ENCODE measurements around the gene TOP2B.
A peak's percentile ranks its signal among the peaks of the same experiment; 100 is the strongest.

The TOP2B gene

DNA sequence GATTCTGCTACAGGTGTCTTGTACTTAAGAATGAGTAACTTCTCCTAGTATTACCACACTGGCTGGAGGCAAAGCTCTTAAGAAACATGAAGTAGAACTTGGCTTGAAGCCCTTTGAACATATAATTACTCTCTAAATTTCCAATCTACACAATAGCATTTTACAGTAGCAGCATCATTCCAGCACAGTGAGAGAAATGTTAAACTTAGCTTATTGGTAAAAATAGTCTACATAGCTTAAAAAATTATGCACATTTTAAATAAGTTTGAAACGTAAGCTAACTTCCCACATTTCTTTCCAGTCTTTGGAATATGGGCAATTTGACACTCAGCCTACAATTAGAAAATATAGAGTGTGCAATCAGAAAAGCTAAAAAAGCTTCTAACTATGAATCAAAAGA is 32.8 kb upstream of the TOP2B start:
- H3K4me3 ChIP-seq (ENCODE audit: low read length), result no peak overlapping the region
- TF ChIP-seq, protein P1, sequence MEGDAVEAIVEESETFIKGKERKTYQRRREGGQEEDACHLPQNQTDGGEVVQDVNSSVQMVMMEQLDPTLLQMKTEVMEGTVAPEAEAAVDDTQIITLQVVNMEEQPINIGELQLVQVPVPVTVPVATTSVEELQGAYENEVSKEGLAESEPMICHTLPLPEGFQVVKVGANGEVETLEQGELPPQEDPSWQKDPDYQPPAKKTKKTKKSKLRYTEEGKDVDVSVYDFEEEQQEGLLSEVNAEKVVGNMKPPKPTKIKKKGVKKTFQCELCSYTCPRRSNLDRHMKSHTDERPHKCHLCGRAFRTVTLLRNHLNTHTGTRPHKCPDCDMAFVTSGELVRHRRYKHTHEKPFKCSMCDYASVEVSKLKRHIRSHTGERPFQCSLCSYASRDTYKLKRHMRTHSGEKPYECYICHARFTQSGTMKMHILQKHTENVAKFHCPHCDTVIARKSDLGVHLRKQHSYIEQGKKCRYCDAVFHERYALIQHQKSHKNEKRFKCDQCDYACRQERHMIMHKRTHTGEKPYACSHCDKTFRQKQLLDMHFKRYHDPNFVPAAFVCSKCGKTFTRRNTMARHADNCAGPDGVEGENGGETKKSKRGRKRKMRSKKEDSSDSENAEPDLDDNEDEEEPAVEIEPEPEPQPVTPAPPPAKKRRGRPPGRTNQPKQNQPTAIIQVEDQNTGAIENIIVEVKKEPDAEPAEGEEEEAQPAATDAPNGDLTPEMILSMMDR (IDR thresholded peaks at IDR 0.05; ENCODE audit: insufficient read depth, low read depth, low read length, missing control alignments), result no peak
- peak; percentile 45 for DNase-seq (ENCODE audit: low read depth)

DNA sequence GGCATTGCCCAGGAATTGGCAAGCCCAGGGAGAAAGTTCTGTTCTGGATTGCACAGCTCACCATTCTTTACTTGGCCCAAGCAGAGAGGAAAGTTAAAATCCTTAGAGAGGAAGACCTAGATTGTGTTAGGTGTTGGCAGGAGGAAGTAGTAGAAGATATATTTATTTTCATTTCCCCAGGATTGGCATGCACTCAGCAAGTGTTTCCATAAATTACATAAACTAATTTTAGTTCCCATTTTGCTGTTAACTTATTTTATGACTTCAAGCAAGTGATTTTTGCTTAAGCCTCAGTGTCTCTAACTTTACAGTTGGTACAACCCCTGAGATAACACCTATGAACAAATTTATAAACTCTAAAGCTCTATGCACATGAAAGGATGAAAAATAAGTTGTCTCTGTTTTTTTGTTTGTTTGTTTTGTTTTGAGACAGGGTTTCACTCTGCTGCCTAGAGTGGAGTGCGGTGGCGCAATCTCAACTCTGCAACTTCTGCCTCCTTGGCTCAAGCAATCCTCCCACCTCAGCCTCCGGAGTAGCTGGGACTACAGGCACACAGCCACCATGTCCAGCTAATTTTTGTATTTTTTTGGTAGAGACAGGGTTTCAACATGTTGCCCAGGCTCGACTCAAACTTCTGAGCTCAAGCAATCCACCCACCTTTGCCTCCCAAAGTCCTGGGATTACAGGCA is 31.2 kb upstream of the TOP2B start:
- H3K4me3 ChIP-seq (ENCODE audit: low read length), result no peak overlapping the region
- no peak for DNase-seq (ENCODE audit: low read depth)
- TF ChIP-seq, protein P1 (IDR thresholded peaks at IDR 0.05; ENCODE audit: insufficient read depth, low read depth, low read length, missing control alignments), result no peak

DNA sequence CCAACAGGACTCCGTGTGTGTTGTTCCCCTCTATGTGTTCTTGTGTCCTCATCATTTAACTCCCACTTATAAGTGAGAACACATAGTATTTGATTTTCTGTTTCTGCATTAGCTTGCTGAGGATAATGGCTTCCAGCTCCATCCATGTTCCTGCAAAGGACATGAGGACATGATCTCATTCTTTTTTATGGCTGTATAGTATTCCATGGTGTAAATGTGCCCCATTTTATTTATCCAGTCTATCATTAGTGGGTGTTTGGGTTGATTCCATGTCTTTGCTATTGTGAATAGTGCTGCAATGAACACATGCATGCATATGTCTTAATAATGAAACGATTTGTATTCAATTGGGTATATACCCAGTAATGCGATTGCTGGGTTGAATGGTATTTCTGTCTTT is 28.5 kb upstream of the TOP2B start:
- TF ChIP-seq, protein P1 (IDR thresholded peaks at IDR 0.05; ENCODE audit: insufficient read depth, low read depth, low read length, missing control alignments), result no peak
- H3K4me3 ChIP-seq (ENCODE audit: low read length), result no peak overlapping the region
- DNase-seq (ENCODE audit: low read depth), result no peak

GRCh38 chr3:25692341-25692740 is 27.6 kb upstream of the TOP2B start:
- no peak for DNase-seq (ENCODE audit: low read depth)
- TF ChIP-seq, protein P1 (IDR thresholded peaks at IDR 0.05; ENCODE audit: insufficient read depth, low read depth, low read length, missing control alignments), result no peak

DNA sequence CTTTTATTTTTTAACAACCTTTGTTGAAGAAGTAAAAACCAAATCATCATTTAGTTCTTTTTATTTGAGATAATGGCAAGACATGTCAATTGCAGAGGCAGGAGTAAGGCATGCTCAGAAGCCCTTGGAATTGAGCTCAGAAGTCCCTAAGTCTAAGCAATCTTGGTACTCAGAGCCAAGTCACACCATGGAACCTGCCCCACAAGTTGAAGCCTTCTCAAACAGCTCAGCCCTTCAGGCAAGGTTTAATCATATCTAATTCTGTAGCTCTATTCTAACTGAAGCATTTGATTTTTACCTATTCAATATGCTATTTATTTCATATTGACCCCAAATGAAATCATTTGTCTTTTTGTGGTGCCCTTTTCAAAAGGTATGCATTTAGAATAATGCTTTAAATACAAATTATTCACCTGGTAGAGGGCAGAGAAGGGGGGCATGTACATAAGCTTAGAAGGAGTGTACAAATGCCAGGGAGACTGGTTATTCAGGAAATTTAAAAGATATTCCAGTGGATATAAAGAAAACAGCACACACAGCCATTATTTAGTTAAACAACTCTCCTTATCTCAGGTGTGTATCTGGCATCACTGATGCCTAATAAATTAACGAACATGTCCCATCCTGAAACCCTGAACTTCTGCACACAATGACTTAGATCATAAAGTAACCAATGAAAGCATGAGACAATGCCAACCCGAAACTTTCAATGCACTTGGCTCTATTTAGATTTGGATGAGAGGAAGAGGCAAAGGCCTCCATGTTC is 26.2 kb upstream of the TOP2B start:
- peak; percentile 51 for DNase-seq (ENCODE audit: low read depth)
- TF ChIP-seq, protein P1 (IDR thresholded peaks at IDR 0.05; ENCODE audit: insufficient read depth, low read depth, low read length, missing control alignments), result no peak
- H3K4me3 ChIP-seq (ENCODE audit: low read length), result no peak overlapping the region

More at GRCh38 chr3:25692341-25692740, 27.6 kb upstream of the TOP2B start:
- H3K4me3 ChIP-seq (ENCODE audit: low read length), result no peak overlapping the region

GRCh38 chr3:25689226-25689625 is 24.5 kb upstream of the TOP2B start:
- no peak for DNase-seq (ENCODE audit: low read depth)
- TF ChIP-seq, protein P1 (IDR thresholded peaks at IDR 0.05; ENCODE audit: insufficient read depth, low read depth, low read length, missing control alignments), result no peak
- H3K4me3 ChIP-seq (ENCODE audit: low read length), result no peak overlapping the region

Measured in epithelial cell of esophagus (primary cell).